K562 (cell line): ENCODE measurements around the gene COL4A2. TPM values are rescaled to one million over a fixed set of nuclear protein-coding genes. Genes with fewer than 3 reads are reported as not detected.

ENCODE experiments used
- ATAC-seq: fragments of 200-7000 bp; cut with Tn5 transposase; 3 replicates; pipeline ENCODE4 v1.9.1; 2020; ENCODE audit warnings: moderate library complexity
- BruUV-seq: library from RNA; stranded (reverse); fragments of 400-500 nt; replicated peaks from 2 replicates; lab custom pipeline; 2021; lab: Mats Ljungman, UMichigan
- CTCF ChIA-PET: fragments of 300-600 bp; formaldehyde crosslinking; extraction: SDS; loops from one replicate; lab custom pipeline; 2021; ENCODE audit warnings: low intra/inter-chr PET ratio; lab: Yijun Ruan, JAX
- POLR2A ChIA-PET: fragments of 300-600, 350-650 bp; sonication (Branson Sonifier 250); formaldehyde crosslinking; extraction: SDS; loops from one replicate; lab custom pipeline; 2021; ENCODE audit warnings: antibody characterized with exemption, inconsistent platforms; lab: Yijun Ruan, JAX
- DNase-seq, 4 experiments: peaks; one replicate each; pipeline versions ENCODE4 v3.0.0 to v3.0.0-alpha.2; 2011 to 2018; ENCODE audit warnings: low spot score in 3 of 4, mixed read lengths in 3 of 4; ENCODE audit errors: extremely low read depth in 1 of 4
- FAIRE-seq: peaks from 2 replicates; lab custom pipeline; 2011; peaks lifted over from hg19 to GRCh38; lab: Jason Lieb, UNC
- H2AFZ ChIP-seq: 2 replicates; pipeline ENCODE4 v1.6.0; 2011; ENCODE audit warnings: low read depth, low read length, control low read depth, inconsistent platforms
- H3K27ac ChIP-seq: fragments of 200-600 bp; 3 replicates; pipeline ENCODE4 v1.8.0; 2011; ENCODE audit warnings: low read depth, mild to moderate bottlenecking, control low read depth, inconsistent platforms, low read length, moderate library complexity, mixed read lengths; ENCODE audit errors: extremely low read depth
- H3K27me3 ChIP-seq, 2 experiments: fragments of 300-600 bp in 1 of 2; 2 replicates in 1 of 2; 3 replicates in 1 of 2; pipeline versions ENCODE4 v1.6.0 to v1.8.0; 2011; ENCODE audit warnings: inconsistent platforms in 2 of 2, low read length in 2 of 2, mild to moderate bottlenecking in 1 of 2, mixed read lengths in 1 of 2, moderate library complexity in 1 of 2; ENCODE audit not compliant: control insufficient read depth in 2 of 2, insufficient read depth in 2 of 2
- H3K36me3 ChIP-seq: fragments of 300-600 bp; 3 replicates; pipeline ENCODE4 v1.8.0; 2011; ENCODE audit warnings: mild to moderate bottlenecking, low read length, inconsistent platforms; ENCODE audit not compliant: control insufficient read depth, insufficient read depth
- H3K4me1 ChIP-seq, 2 experiments: fragments of 200-600 bp in 1 of 2; replicated peaks in 1 of 2; 2 replicates in 1 of 2; 3 replicates in 1 of 2; pipeline versions ENCODE4 v1.5.1 to v1.8.0; 2011; ENCODE audit warnings: inconsistent platforms in 2 of 2, low read length in 2 of 2, mild to moderate bottlenecking in 1 of 2, mixed read lengths in 1 of 2, moderate library complexity in 1 of 2; ENCODE audit not compliant: control insufficient read depth in 2 of 2, insufficient read depth in 2 of 2
- H3K4me2 ChIP-seq: 2 replicates; pipeline ENCODE4 v1.6.1; 2011; ENCODE audit warnings: low read length, control low read depth, inconsistent platforms, mixed read lengths; ENCODE audit not compliant: insufficient read depth
- H3K4me3 ChIP-seq: fragments of 200-600 bp; sonication (generic), shearing (Covaris generic); 2 replicates; pipeline ENCODE4 v1.5.1; 2016; ENCODE audit warnings: control low read depth, inconsistent platforms
- H3K79me2 ChIP-seq: fragments of 200-600 bp; 3 replicates; pipeline ENCODE4 v1.8.0; 2011; ENCODE audit warnings: low read length, inconsistent platforms; ENCODE audit not compliant: control insufficient read depth, insufficient read depth
- H3K9ac ChIP-seq, 2 experiments: 2 replicates each; pipeline versions ENCODE4 v1.6.0 to v1.6.1; 2011; ENCODE audit warnings: low read depth in 2 of 2, low read length in 2 of 2, control low read depth in 1 of 2, inconsistent platforms in 1 of 2, mild to moderate bottlenecking in 1 of 2, mixed read lengths in 1 of 2; ENCODE audit not compliant: insufficient read depth in 1 of 2
- H3K9me1 ChIP-seq: one replicate; pipeline ENCODE4 v1.6.0; 2011; ENCODE audit warnings: inconsistent platforms, mild to moderate bottlenecking, low read length, moderate library complexity; ENCODE audit not compliant: control insufficient read depth, insufficient read depth
- H3K9me3 ChIP-seq: replicated peaks from 2 replicates; pipeline ENCODE4 v1.5.1; 2011; ENCODE audit warnings: low read depth, low read length, inconsistent platforms; ENCODE audit not compliant: control insufficient read depth, insufficient read depth
- H4K20me1 ChIP-seq: replicated peaks from 2 replicates; pipeline ENCODE4 v1.6.1; 2011; ENCODE audit warnings: low read length, inconsistent platforms, mixed read lengths; ENCODE audit not compliant: control insufficient read depth, insufficient read depth
- ATF7 ChIP-seq: fragments of 450-650 bp; IDR thresholded peaks from 2 replicates; pipeline ENCODE4 v1.7.1; 2014; ENCODE audit warnings: mild to moderate bottlenecking, moderate library complexity
- CTBP1 ChIP-seq: fragments of 450-650 bp; IDR thresholded peaks from 2 replicates; pipeline ENCODE4 v1.6.1; 2016; ENCODE audit warnings: borderline replicate concordance
- ERF ChIP-seq: fragments of 450-650 bp; formaldehyde crosslinking; IDR thresholded peaks from 2 replicates; pipeline ENCODE4 v1.4.0; 2020; ENCODE audit warnings: mild to moderate bottlenecking, mixed read lengths
- FOXJ2 ChIP-seq: fragments of 200-800 bp; sonication (Bioruptor generic); IDR thresholded peaks from 2 replicates; pipeline ENCODE4 v1.6.1; 2016; ENCODE audit warnings: missing genetic modification characterization, missing compliant biosample characterization
- GATAD2A ChIP-seq: fragments of 450-650 bp; IDR thresholded peaks from 2 replicates; pipeline ENCODE4 v1.6.1; 2017
- NCOA2 ChIP-seq, 2 experiments: fragments of 450-650 bp; IDR thresholded peaks; 2 replicates each; pipeline ENCODE4 v1.6.1; 2018; ENCODE audit warnings: mild to moderate bottlenecking in 2 of 2, moderate library complexity in 1 of 2; ENCODE audit not compliant: partially characterized antibody in 2 of 2
- POLR2AphosphoS5 ChIP-seq: IDR thresholded peaks from 2 replicates; pipeline ENCODE4 v1.6.1; 2011; ENCODE audit warnings: mild to moderate bottlenecking, low read depth, low read length, moderate library complexity; ENCODE audit not compliant: control insufficient read depth, insufficient read depth
- SAFB2 ChIP-seq: fragments of 200-400 bp; formaldehyde crosslinking; IDR thresholded peaks from 2 replicates; pipeline ENCODE4 v1.6.1; 2018; ENCODE audit warnings: borderline replicate concordance, low read length, low read depth, moderate library complexity; ENCODE audit not compliant: severe bottlenecking
- SMC3 ChIP-seq: conservative IDR thresholded peaks from 2 replicates; pipeline ENCODE4 v1.6.1; 2011; ENCODE audit warnings: low read depth, low read length, improper control_type of control experiment; ENCODE audit not compliant: insufficient read depth
- SRF ChIP-seq, 2 experiments: fragments of 250-450, 450-650 bp in 1 of 2; sonication (Bioruptor Pico) in 1 of 2; sonication (generic) in 1 of 2; formaldehyde crosslinking; IDR thresholded peaks; 2 replicates each; pipeline versions ENCODE4 v1.5.0 to v1.5.1; 2020 to 2022; ENCODE audit warnings: mild to moderate bottlenecking in 1 of 2, missing genetic modification reagents in 1 of 2
- SRSF9 ChIP-seq: fragments of 200-400 bp; formaldehyde crosslinking; IDR thresholded peaks from 2 replicates; pipeline ENCODE4 v1.6.1; 2017; ENCODE audit warnings: low read depth, low read length, borderline replicate concordance
- TARDBP ChIP-seq: fragments of 450-650 bp; IDR thresholded peaks from 2 replicates; pipeline ENCODE4 v1.6.1; 2016
- THRAP3 ChIP-seq: fragments of 450-650 bp; IDR thresholded peaks from 2 replicates; pipeline ENCODE4 v1.6.1; 2016; ENCODE audit warnings: mild to moderate bottlenecking, inconsistent platforms, borderline replicate concordance
- WHSC1 ChIP-seq: IDR thresholded peaks from one replicate; pipeline ENCODE4 v1.6.1; 2012; ENCODE audit warnings: low read length, control low read depth, inconsistent platforms
- ZBTB34 ChIP-seq: fragments of 250-450 bp; sonication (Bioruptor Pico); IDR thresholded peaks from 2 replicates; pipeline ENCODE4 v1.8.0; 2021; ENCODE audit warnings: mild to moderate bottlenecking, moderate library complexity
- ZNF764 ChIP-seq: fragments of 250-450 bp; sonication (Bioruptor Pico); IDR thresholded peaks from 2 replicates; pipeline ENCODE4 v1.4.0; 2020; ENCODE audit warnings: low read depth, mild to moderate bottlenecking, moderate library complexity
- WGBS: fragments of 100-300 bp; shearing (Covaris generic); methylation state at CpG from one replicate; pipeline ENCODE4 v1.1.6; 2016; ENCODE audit warnings: low coverage, mixed read lengths; ENCODE audit not compliant: insufficient coverage; ENCODE audit errors: missing lambda C conversion rate; 5-methylcytosine and 5-hydroxymethylcytosine counted together
- in situ Hi-C: fragments of 300-500 bp; cut with MboI; formaldehyde crosslinking; loops from 4 replicates; pipeline ENCODE4 v1.15.0; 2018; ENCODE audit warnings: inconsistent platforms, mixed read lengths
- intact Hi-C: fragments of 100-400 bp; cut with micrococcal nuclease; formaldehyde crosslinking; loops from 2 replicates; pipeline ENCODE4 v1.14.2; 2022
- polyA plus RNA-seq, 8 experiments: library from polyadenylated mRNA; depleted of rRNA in 4 of 8; stranded (reverse) in 5 of 8; unstranded in 3 of 8; fragments of >200 nt; fragmentation: Nextera tagmentation in 2 of 8; fragmentation: Illumina TruSeq in 1 of 8; extraction: Ambion mirVana in 2 of 8; extraction: Trizol in 1 of 8; gene quantifications; 2 replicates each; pipeline versions ENCODE4 v1.2.1 to v1.2.3, GENCODE V29; 2011 to 2014; ENCODE audit warnings: inconsistent platforms in 1 of 8, missing spikeins in 1 of 8
- total RNA-seq, 7 experiments: library from RNA; depleted of rRNA in 6 of 7; stranded (reverse); fragments of >200 nt in 6 of 7; fragmentation: Illumina TruSeq in 2 of 7; extraction: Trizol in 2 of 7; gene quantifications; 2 replicates each; pipeline versions ENCODE4 v1.2.1 to v1.2.3, GENCODE V29; 2011 to 2021; ENCODE audit warnings: low replicate concordance in 1 of 7
- TF ChIP-seq, protein P1 (sequence below): fragments of 450-650 bp; formaldehyde crosslinking; IDR thresholded peaks from 2 replicates; pipeline ENCODE4 v1.4.0; 2020; ENCODE audit warnings: mild to moderate bottlenecking, moderate library complexity
- TF ChIP-seq, protein P2 (sequence below): fragments of 450-650 bp; formaldehyde crosslinking; conservative IDR thresholded peaks from 2 replicates; pipeline ENCODE4 v1.4.0; 2022; ENCODE audit warnings: mild to moderate bottlenecking, missing genetic modification characterization

Gene COL4A2
- total and polyA plus RNA-seq, 9 of the 15 experiments (the other 6 are each of a cell fraction or from before 2014, with no cell fraction given), result 0.13 to 15.2 (median 8.1) TPM

DNA sequence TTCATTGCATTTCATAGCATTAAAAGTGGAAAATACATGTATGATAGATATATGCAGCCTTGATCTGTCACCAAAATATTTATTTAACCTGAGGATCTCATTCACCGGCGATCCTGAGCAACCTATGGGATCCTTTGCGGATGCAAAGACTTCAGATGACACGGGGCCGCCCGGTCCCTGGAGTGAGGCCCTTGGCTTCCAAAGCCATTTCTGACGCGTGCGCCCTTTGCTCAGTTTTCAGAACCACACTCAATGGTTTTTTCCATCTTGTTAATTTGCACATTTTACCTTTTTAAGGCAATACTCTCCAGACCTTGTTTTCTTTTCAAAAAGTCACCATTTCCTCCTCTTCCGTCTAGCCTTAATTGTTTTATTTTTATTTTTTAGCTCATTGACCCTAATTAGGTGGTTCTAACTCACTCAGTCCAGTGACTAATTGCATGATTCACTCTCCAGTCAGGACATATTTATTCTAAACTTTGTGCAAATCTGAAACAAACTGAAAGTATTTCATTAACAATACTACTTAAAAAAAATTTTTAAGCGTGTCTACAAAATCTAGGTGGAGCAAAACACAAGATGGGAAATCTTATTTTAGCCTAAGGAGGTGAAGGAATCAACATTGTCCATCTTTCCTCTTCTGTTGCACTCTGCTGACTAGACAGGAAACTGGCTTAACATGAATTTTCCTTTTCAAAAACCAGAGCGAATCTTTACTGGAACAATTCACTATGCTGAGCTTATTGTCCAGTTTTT, 48.0 kb upstream of the COL4A2 start (continued):
- TF ChIP-seq SRSF9 (no peak), ERF (no peak), THRAP3 (no peak), ZNF764 (CRISPR knock-in tag) (no peak), ZBTB34 (CRISPR knock-in tag) (no peak)
- TF ChIP-seq, all 486 proteins: peak for 0

DNA sequence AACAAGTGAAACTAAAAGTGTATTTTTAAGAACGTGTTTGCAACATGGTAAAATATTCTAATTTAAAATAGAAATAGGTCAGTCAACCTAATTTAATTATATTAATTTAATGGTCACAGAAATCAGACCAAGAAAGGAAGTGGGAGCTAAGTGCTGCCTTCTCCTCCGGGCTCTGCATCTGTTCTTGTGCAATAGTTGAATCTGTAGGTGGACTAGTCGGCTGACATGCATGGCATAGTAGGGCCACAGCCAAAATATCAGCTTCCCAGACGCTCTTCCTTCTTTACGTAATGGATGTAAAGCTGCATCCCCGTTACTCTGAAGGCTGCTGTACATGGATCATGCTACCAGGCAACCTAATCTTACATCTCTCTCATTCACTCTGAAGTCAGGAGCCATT, 47.4 kb upstream of the COL4A2 start:
- no peak for FAIRE-seq
- Histone ChIP-seq H3K27ac (no peak overlapping the region), H3K4me2 (no peak overlapping the region), H3K36me3 (no peaks in the 10 kb centered on the region), H3K9me1 (no peaks in the 10 kb centered on the region), H3K79me2 (no peaks in the 10 kb centered on the region), H3K9me3 (no peaks in the 10 kb centered on the region), H2AFZ (no peak overlapping the region), H3K27me3 (peaks cover 2 to 25% of the 10 kb centered on the region in 2 experiments; a peak in 3 of 5 replicates), H4K20me1 (no peaks in the 10 kb centered on the region), H3K9ac (no peak overlapping the region), H3K4me3 (no peak overlapping the region), H3K4me1 (no peaks in the 10 kb centered on the region)
- in situ Hi-C loops (no loop called here), intact Hi-C loops (no loop called here)
- no peak for DNase-seq
- no TSS peak for BruUV-seq
- ChIA-PET POLR2A (no interaction called here), CTCF (no interaction called here)
- 2% methylated on average over 6 of the region's 6 CpGs for WGBS
- ATAC-seq, result no peak
- TF ChIP-seq TARDBP, result no peak
- no peak for TF ChIP-seq SMC3
- TF ChIP-seq SAFB2, result no peak
- TF ChIP-seq GATAD2A, result no peak
- TF ChIP-seq CTBP1, result no peak
- TF ChIP-seq FOXJ2 (tag), result no peak
- no peak for TF ChIP-seq WHSC1
- TF ChIP-seq, protein P1, sequence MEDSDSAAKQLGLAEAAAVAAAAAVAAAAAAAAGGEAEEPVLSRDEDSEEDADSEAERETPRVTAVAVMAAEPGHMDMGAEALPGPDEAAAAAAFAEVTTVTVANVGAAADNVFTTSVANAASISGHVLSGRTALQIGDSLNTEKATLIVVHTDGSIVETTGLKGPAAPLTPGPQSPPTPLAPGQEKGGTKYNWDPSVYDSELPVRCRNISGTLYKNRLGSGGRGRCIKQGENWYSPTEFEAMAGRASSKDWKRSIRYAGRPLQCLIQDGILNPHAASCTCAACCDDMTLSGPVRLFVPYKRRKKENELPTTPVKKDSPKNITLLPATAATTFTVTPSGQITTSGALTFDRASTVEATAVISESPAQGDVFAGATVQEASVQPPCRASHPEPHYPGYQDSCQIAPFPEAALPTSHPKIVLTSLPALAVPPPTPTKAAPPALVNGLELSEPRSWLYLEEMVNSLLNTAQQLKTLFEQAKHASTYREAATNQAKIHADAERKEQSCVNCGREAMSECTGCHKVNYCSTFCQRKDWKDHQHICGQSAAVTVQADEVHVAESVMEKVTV (CRISPR knock-in tag), result no peak
- TF ChIP-seq SRF (CRISPR knock-in tag; IDR thresholded peaks at IDR 0.05), result no peak
- no peak for TF ChIP-seq NCOA2 (IDR thresholded peaks at IDR 0.05; ENCODE audit: partially characterized antibody in 2 of 2)
- TF ChIP-seq POLR2AphosphoS5, result no peak
- TF ChIP-seq ATF7, result no peak
- TF ChIP-seq, protein P2, sequence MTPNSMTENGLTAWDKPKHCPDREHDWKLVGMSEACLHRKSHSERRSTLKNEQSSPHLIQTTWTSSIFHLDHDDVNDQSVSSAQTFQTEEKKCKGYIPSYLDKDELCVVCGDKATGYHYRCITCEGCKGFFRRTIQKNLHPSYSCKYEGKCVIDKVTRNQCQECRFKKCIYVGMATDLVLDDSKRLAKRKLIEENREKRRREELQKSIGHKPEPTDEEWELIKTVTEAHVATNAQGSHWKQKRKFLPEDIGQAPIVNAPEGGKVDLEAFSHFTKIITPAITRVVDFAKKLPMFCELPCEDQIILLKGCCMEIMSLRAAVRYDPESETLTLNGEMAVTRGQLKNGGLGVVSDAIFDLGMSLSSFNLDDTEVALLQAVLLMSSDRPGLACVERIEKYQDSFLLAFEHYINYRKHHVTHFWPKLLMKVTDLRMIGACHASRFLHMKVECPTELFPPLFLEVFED, result no peak
